Mammary epithelial cell (primary cell): ENCODE data around the gene SLC46A3.

Experiments used
- EZH2 ChIP-seq: IDR thresholded peaks from 2 replicates; pipeline ENCODE4 v1.6.1; 2012; ENCODE audit warnings: low read length, inconsistent platforms, borderline replicate concordance
- TF ChIP-seq, protein P1 (sequence below), 2 donors: IDR thresholded peaks in 1 of 2; conservative IDR thresholded peaks in 1 of 2; 2 replicates each; pipeline ENCODE4 v1.5.1; 2011 to 2012; ENCODE audit warnings: inconsistent platforms in 2 of 2, low read length in 2 of 2, mild to moderate bottlenecking in 2 of 2, control low read depth in 1 of 2, low read depth in 1 of 2; ENCODE audit not compliant: insufficient read depth in 1 of 2; ENCODE audit errors: extremely low read depth in 1 of 2

GRCh38 chr13:28763887-28764286 is 45.1 kb upstream of the SLC46A3 start:
- TF ChIP-seq, protein P1, sequence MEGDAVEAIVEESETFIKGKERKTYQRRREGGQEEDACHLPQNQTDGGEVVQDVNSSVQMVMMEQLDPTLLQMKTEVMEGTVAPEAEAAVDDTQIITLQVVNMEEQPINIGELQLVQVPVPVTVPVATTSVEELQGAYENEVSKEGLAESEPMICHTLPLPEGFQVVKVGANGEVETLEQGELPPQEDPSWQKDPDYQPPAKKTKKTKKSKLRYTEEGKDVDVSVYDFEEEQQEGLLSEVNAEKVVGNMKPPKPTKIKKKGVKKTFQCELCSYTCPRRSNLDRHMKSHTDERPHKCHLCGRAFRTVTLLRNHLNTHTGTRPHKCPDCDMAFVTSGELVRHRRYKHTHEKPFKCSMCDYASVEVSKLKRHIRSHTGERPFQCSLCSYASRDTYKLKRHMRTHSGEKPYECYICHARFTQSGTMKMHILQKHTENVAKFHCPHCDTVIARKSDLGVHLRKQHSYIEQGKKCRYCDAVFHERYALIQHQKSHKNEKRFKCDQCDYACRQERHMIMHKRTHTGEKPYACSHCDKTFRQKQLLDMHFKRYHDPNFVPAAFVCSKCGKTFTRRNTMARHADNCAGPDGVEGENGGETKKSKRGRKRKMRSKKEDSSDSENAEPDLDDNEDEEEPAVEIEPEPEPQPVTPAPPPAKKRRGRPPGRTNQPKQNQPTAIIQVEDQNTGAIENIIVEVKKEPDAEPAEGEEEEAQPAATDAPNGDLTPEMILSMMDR (conservative IDR thresholded peaks at IDR 0.05 in 1 of 2, IDR thresholded peaks at IDR 0.05 in 1 of 2; ENCODE audit: extremely low read depth in 1 of 2, insufficient read depth in 1 of 2, low read depth in 1 of 2, low read length in 2 of 2) = no peak
- TF ChIP-seq EZH2 = no peak
